MM.1S (cell line): ENCODE data around the gene PHETA1.

Source experiments
- DNase-seq: peaks from one replicate; pipeline ENCODE4 v3.0.0-alpha.2; 2015
- H2AFZ ChIP-seq: fragments of 300-600 bp; sonication (generic); 2 replicates; pipeline ENCODE4 v1.6.0; 2016; ENCODE audit warnings: antibody characterized with exemption, low read length
- H3F3A ChIP-seq: fragments of 300-600 bp; sonication (generic); 2 replicates; pipeline ENCODE4 v1.6.1; 2016; ENCODE audit warnings: mild to moderate bottlenecking, antibody characterized with exemption, low read length, moderate library complexity, mixed read lengths; ENCODE audit not compliant: insufficient read depth
- H3K27ac ChIP-seq: fragments of 300-600 bp; sonication (generic); 2 replicates; pipeline ENCODE4 v1.5.1; 2016; ENCODE audit warnings: mild to moderate bottlenecking, low read length
- H3K27me3 ChIP-seq: fragments of 300-600 bp; sonication (generic); replicated peaks from 2 replicates; pipeline ENCODE4 v1.6.0; 2016; ENCODE audit warnings: low read length; ENCODE audit not compliant: insufficient read depth
- H3K36me3 ChIP-seq: fragments of 300-600 bp; sonication (generic); replicated peaks from 2 replicates; pipeline ENCODE4 v1.6.1; 2016; ENCODE audit warnings: mild to moderate bottlenecking, low read length, mixed read lengths; ENCODE audit not compliant: insufficient read depth
- H3K4me1 ChIP-seq: fragments of 300-600 bp; sonication (generic); 2 replicates; pipeline ENCODE4 v1.6.1; 2016; ENCODE audit warnings: low read length, mixed read lengths
- H3K4me2 ChIP-seq: fragments of 300-600 bp; sonication (generic); 2 replicates; pipeline ENCODE4 v1.6.0; 2016; ENCODE audit warnings: low read depth, low read length
- H3K4me3 ChIP-seq: fragments of 300-600 bp; sonication (generic); 2 replicates; pipeline ENCODE4 v1.5.1; 2016; ENCODE audit warnings: low read length, mixed read lengths
- H3K79me2 ChIP-seq: fragments of 300-600 bp; sonication (generic); 2 replicates; pipeline ENCODE4 v1.6.1; 2016; ENCODE audit warnings: mixed run types, low read length, mixed read lengths
- H3K9ac ChIP-seq: fragments of 300-600 bp; sonication (generic); 2 replicates; pipeline ENCODE4 v1.6.1; 2016; ENCODE audit warnings: low read length, mixed read lengths
- H3K9me2 ChIP-seq: fragments of 300-600 bp; sonication (generic); replicated peaks from 2 replicates; pipeline ENCODE4 v1.6.1; 2016; ENCODE audit warnings: mild to moderate bottlenecking, low read length, mixed read lengths; ENCODE audit not compliant: insufficient read depth
- H3K9me3 ChIP-seq: fragments of 300-600 bp; sonication (generic); replicated peaks from 2 replicates; pipeline ENCODE4 v1.6.1; 2016; ENCODE audit warnings: mild to moderate bottlenecking, low read length, mixed read lengths; ENCODE audit not compliant: insufficient read depth
- H4K20me1 ChIP-seq: fragments of 300-600 bp; sonication (generic); 2 replicates; pipeline ENCODE4 v1.6.1; 2016; ENCODE audit warnings: mild to moderate bottlenecking, low read length, moderate library complexity, mixed read lengths; ENCODE audit not compliant: insufficient read depth
- CTCF ChIP-seq: fragments of 300-600 bp; sonication (generic); IDR thresholded peaks from 2 replicates; pipeline ENCODE4 v1.5.1; 2016; ENCODE audit warnings: antibody characterized with exemption, low read length, mixed read lengths
- EZH2 ChIP-seq: fragments of 300-600 bp; sonication (generic); optimal IDR thresholded peaks from 2 replicates; pipeline ENCODE3; 2017; ENCODE audit warnings: low read depth, mild to moderate bottlenecking, antibody characterized with exemption, low read length, mixed read lengths
- EZH2phosphoT487 ChIP-seq: fragments of 300-600 bp; sonication (generic); IDR thresholded peaks from 2 replicates; pipeline ENCODE4 v1.6.1; 2018; ENCODE audit warnings: antibody characterized with exemption, low read length

Gene PHETA1

GRCh38 chr12:111387747-111388323 lies 18.9 kb upstream of the PHETA1 start:
- Histone ChIP-seq H2AFZ (no peak overlapping the region), H3K79me2 (no peaks in the 10 kb centered on the region), H3K4me2 (no peak overlapping the region), H3F3A (no peaks in the 10 kb centered on the region), H3K27ac (no peak overlapping the region), H3K9me2 (no peaks in the 10 kb centered on the region), H3K4me1 (no peaks in the 10 kb centered on the region), H3K36me3 (no peaks in the 10 kb centered on the region), H3K4me3 (no peak overlapping the region), H3K27me3 (no peaks in the 10 kb centered on the region), H3K9me3 (no peaks in the 10 kb centered on the region), H3K9ac (no peak overlapping the region), H4K20me1 (no peaks in the 10 kb centered on the region)
- no peak for TF ChIP-seq EZH2
- no peak for TF ChIP-seq EZH2phosphoT487
- no peak for TF ChIP-seq CTCF
- DNase-seq: no peak

DNA sequence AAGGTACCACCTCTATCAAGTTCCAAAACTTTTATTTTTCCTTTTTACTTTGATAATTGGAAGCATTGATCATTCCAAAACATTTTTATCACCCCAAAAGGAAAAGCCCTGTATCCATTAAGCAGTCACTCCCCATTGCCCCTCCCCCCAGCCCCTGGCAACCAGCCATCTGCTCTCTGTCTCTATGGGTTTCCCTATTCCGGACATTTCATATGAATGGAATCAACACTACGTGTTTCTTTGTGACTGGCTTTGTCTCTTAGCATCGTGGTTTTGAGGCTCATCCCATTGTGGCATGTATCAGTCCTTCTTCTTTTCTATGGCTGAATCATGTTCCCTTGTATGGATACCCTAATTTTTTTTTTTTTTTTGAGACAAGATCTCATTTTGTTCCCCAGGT lies 18.0 kb upstream of the PHETA1 start:
- Histone ChIP-seq H2AFZ (no peak overlapping the region), H3K4me2 (no peak overlapping the region), H3F3A (no peaks in the 10 kb centered on the region), H3K36me3 (no peaks in the 10 kb centered on the region), H3K4me3 (no peak overlapping the region), H3K4me1 (no peaks in the 10 kb centered on the region), H3K9me2 (no peaks in the 10 kb centered on the region), H4K20me1 (no peaks in the 10 kb centered on the region), H3K9me3 (no peaks in the 10 kb centered on the region), H3K27me3 (no peaks in the 10 kb centered on the region), H3K79me2 (no peaks in the 10 kb centered on the region), H3K9ac (no peak overlapping the region), H3K27ac (no peak overlapping the region)
- no peak for DNase-seq
- TF ChIP-seq CTCF: no peak
- no peak for TF ChIP-seq EZH2
- TF ChIP-seq EZH2phosphoT487: no peak

DNA sequence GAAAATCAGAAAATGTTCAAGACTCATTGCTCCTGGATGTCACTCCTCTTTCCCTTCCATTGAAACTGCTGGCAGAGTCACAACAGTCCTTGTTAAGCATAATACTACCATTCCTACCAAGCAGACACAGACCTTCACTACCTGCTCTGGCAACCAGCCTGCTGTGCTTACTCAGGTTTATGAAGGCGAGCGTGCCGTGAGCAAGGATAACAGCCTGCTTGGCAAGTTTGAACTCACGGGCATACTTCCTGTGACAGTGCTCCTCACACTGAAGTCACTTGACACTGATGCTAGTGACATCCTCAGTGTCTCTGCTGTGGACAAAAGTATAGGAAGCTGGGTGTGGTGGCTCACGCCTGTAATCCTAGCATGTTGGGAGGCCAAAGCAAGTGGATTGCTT lies 15.7 kb upstream of the PHETA1 start:
- no peak overlapping the region for H3K27ac ChIP-seq
- H3K9me3 ChIP-seq: no peaks in the 10 kb centered on the region
- no peaks in the 10 kb centered on the region for H3K4me1 ChIP-seq
- no peaks in the 10 kb centered on the region for H3K9me2 ChIP-seq
- H3K4me3 ChIP-seq: no peak overlapping the region
- no peak overlapping the region for H3K4me2 ChIP-seq
- H3F3A ChIP-seq: no peaks in the 10 kb centered on the region
- no peak for DNase-seq
- no peak overlapping the region for H3K9ac ChIP-seq
- no peaks in the 10 kb centered on the region for H3K36me3 ChIP-seq
- TF ChIP-seq EZH2phosphoT487 (no peak), EZH2 (no peak), CTCF (no peak)
- H3K79me2 ChIP-seq: no peaks in the 10 kb centered on the region
- no peaks in the 10 kb centered on the region for H4K20me1 ChIP-seq
- no peaks in the 10 kb centered on the region for H3K27me3 ChIP-seq
- H2AFZ ChIP-seq: no peak overlapping the region
